ENCODE data around the gene CCDC85C.

GRCh38 chr14:99459481-99460100, 144.4 kb downstream of the CCDC85C start:
- TF ChIP-seq EZH2 (IDR thresholded peaks at IDR 0.05; ENCODE audit: low read depth, unreplicated experiment) (no peak), REST (IDR thresholded peaks at IDR 0.05; ENCODE audit: unreplicated experiment) (no peak), EZH2phosphoT487 (IDR thresholded peaks at IDR 0.05; ENCODE audit: unreplicated experiment) (no peak), NANOG (IDR thresholded peaks at IDR 0.05; ENCODE audit: borderline replicate concordance) (no peak), POLR2AphosphoS5 (IDR thresholded peaks at IDR 0.05; ENCODE audit: low read depth) (no peak), JUNB (IDR thresholded peaks at IDR 0.05; ENCODE audit: unreplicated experiment) (no peak)
- TF ChIP-seq, protein P1, sequence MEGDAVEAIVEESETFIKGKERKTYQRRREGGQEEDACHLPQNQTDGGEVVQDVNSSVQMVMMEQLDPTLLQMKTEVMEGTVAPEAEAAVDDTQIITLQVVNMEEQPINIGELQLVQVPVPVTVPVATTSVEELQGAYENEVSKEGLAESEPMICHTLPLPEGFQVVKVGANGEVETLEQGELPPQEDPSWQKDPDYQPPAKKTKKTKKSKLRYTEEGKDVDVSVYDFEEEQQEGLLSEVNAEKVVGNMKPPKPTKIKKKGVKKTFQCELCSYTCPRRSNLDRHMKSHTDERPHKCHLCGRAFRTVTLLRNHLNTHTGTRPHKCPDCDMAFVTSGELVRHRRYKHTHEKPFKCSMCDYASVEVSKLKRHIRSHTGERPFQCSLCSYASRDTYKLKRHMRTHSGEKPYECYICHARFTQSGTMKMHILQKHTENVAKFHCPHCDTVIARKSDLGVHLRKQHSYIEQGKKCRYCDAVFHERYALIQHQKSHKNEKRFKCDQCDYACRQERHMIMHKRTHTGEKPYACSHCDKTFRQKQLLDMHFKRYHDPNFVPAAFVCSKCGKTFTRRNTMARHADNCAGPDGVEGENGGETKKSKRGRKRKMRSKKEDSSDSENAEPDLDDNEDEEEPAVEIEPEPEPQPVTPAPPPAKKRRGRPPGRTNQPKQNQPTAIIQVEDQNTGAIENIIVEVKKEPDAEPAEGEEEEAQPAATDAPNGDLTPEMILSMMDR (conservative IDR thresholded peaks at IDR 0.05; ENCODE audit: low read depth in 2 of 2) = no peak
